H9 (cell line): ENCODE data around the gene BEGAIN. TPM values are rescaled to one million over a fixed set of nuclear protein-coding genes. Genes with fewer than 3 reads are reported as not detected.

Source experiments
- DNase-seq: peaks from one replicate; pipeline ENCODE4 v3.0.0-alpha.2; 2017
- H2AFZ ChIP-seq: one replicate; pipeline ENCODE4 v1.6.1; 2013; ENCODE audit warnings: mild to moderate bottlenecking, low read length, control low read depth, moderate library complexity
- H2AK5ac ChIP-seq: 2 replicates; pipeline ENCODE4 v1.6.1; 2013; ENCODE audit warnings: low read length, control low read depth, mixed read lengths; ENCODE audit not compliant: insufficient read length
- H2BK120ac ChIP-seq: one replicate; pipeline ENCODE4 v1.6.1; 2013; ENCODE audit warnings: low read depth, mild to moderate bottlenecking, low read length, control low read depth, inconsistent platforms; ENCODE audit not compliant: poor library complexity, severe bottlenecking
- H2BK12ac ChIP-seq: 2 replicates; pipeline ENCODE4 v1.6.1; 2013; ENCODE audit warnings: low read length, control low read depth, mixed read lengths, low read depth; ENCODE audit not compliant: insufficient read length
- H2BK15ac ChIP-seq: 2 replicates; pipeline ENCODE4 v1.6.1; 2013; ENCODE audit warnings: low read depth, low read length, control low read depth
- H2BK20ac ChIP-seq: one replicate; pipeline ENCODE4 v1.6.1; 2013; ENCODE audit warnings: low read depth, mild to moderate bottlenecking, low read length, control low read depth, inconsistent platforms; ENCODE audit not compliant: poor library complexity, severe bottlenecking
- H2BK5ac ChIP-seq: 2 replicates; pipeline ENCODE4 v1.6.1; 2013; ENCODE audit warnings: low read length, control low read depth, mixed read lengths; ENCODE audit not compliant: insufficient read length
- H3K14ac ChIP-seq: 2 replicates; pipeline ENCODE4 v1.6.1; 2013; ENCODE audit warnings: low read length, control low read depth; ENCODE audit not compliant: insufficient read depth
- H3K18ac ChIP-seq: 2 replicates; pipeline ENCODE4 v1.6.1; 2013; ENCODE audit warnings: low read depth, mild to moderate bottlenecking, mixed read lengths, low read length, control low read depth; ENCODE audit not compliant: insufficient read length
- H3K23ac ChIP-seq: 2 replicates; pipeline ENCODE4 v1.6.1; 2013; ENCODE audit warnings: low read length, control low read depth, mixed read lengths, low read depth; ENCODE audit not compliant: insufficient read length
- H3K23me2 ChIP-seq: 2 replicates; pipeline ENCODE4 v1.6.1; 2013; ENCODE audit warnings: low read depth, mild to moderate bottlenecking, mixed read lengths, low read length, control low read depth; ENCODE audit not compliant: insufficient read length, poor library complexity, severe bottlenecking
- H3K27ac ChIP-seq: 2 replicates; pipeline ENCODE4 v1.5.1; 2013; ENCODE audit warnings: low read length, control low read depth, mixed read lengths, low read depth; ENCODE audit not compliant: insufficient read length
- H3K27me3 ChIP-seq: 2 replicates; pipeline ENCODE4 v1.6.1; 2013; ENCODE audit warnings: low read length, control low read depth, inconsistent platforms; ENCODE audit not compliant: insufficient read depth
- H3K4ac ChIP-seq: 2 replicates; pipeline ENCODE4 v1.6.1; 2013; ENCODE audit warnings: low read depth, mild to moderate bottlenecking, control low read depth, inconsistent platforms, low read length, moderate library complexity
- H3K4me1 ChIP-seq: 2 replicates; pipeline ENCODE4 v1.6.1; 2013; ENCODE audit warnings: low read length, control low read depth, inconsistent platforms; ENCODE audit not compliant: insufficient read depth
- H3K4me2 ChIP-seq: 2 replicates; pipeline ENCODE4 v1.6.1; 2013; ENCODE audit warnings: low read length, control low read depth, mixed read lengths; ENCODE audit not compliant: insufficient read length, insufficient read depth
- H3K56ac ChIP-seq: 2 replicates; pipeline ENCODE4 v1.6.1; 2013; ENCODE audit warnings: low read depth, mild to moderate bottlenecking, mixed read lengths, low read length, control low read depth; ENCODE audit not compliant: insufficient read length
- H3K79me1 ChIP-seq: 2 replicates; pipeline ENCODE4 v1.6.1; 2013; ENCODE audit warnings: low read depth, mild to moderate bottlenecking, moderate library complexity, low read length, control low read depth, inconsistent platforms; ENCODE audit not compliant: insufficient read depth, poor library complexity, severe bottlenecking
- H3K79me2 ChIP-seq: 2 replicates; pipeline ENCODE4 v1.6.1; 2013; ENCODE audit warnings: low read length, control low read depth, inconsistent platforms; ENCODE audit not compliant: insufficient read depth
- H3K9ac ChIP-seq: 2 replicates; pipeline ENCODE4 v1.6.1; 2013; ENCODE audit warnings: low read length, control low read depth, mixed read lengths; ENCODE audit not compliant: insufficient read length; ENCODE audit errors: extremely low read depth
- H3K9me3 ChIP-seq: one replicate; pipeline ENCODE4 v1.6.1; 2013; ENCODE audit warnings: low read depth, low read length, inconsistent platforms; ENCODE audit not compliant: control insufficient read depth
- H3T11ph ChIP-seq: one replicate; pipeline ENCODE4 v1.6.1; 2013; ENCODE audit warnings: mild to moderate bottlenecking, low read length, control low read depth, inconsistent platforms
- H4K20me1 ChIP-seq: one replicate; pipeline ENCODE4 v1.6.1; 2013; ENCODE audit not compliant: control insufficient read depth, insufficient read length, insufficient read depth
- H4K5ac ChIP-seq: 2 replicates; pipeline ENCODE4 v1.6.1; 2013; ENCODE audit warnings: low read depth, mild to moderate bottlenecking, mixed read lengths, low read length, control low read depth; ENCODE audit not compliant: insufficient read length
- H4K8ac ChIP-seq: replicated peaks from 2 replicates; pipeline ENCODE4 v1.6.1; 2013; ENCODE audit warnings: low read length, control low read depth, mixed read lengths, low read depth; ENCODE audit not compliant: insufficient read length
- H4K91ac ChIP-seq: 2 replicates; pipeline ENCODE4 v1.6.1; 2013; ENCODE audit warnings: low read depth, mild to moderate bottlenecking, moderate library complexity, mixed read lengths, low read length, control low read depth; ENCODE audit not compliant: insufficient read length
- H3K27ac Mint-ChIP-seq, 3 experiments: 2 replicates in 2 of 3; 3 replicates in 1 of 3; pipeline ENCODE4 v1.8.0; 2020 to 2021; ENCODE audit warnings: mixed read lengths in 3 of 3, mild to moderate bottlenecking in 1 of 3, moderate library complexity in 1 of 3
- H3K27me3 Mint-ChIP-seq: 2 replicates; pipeline ENCODE4 v1.8.0; 2021; ENCODE audit warnings: low read depth, mild to moderate bottlenecking, moderate library complexity, mixed read lengths
- H3K36me3 Mint-ChIP-seq, 3 experiments: 2 replicates in 2 of 3; 3 replicates in 1 of 3; pipeline ENCODE4 v1.8.0; 2020 to 2021; ENCODE audit warnings: low read depth in 3 of 3, mixed read lengths in 3 of 3; ENCODE audit not compliant: insufficient read depth in 1 of 3
- H3K4me1 Mint-ChIP-seq, 2 experiments: 2 replicates each; pipeline ENCODE4 v1.8.0; 2020; ENCODE audit warnings: mixed read lengths in 2 of 2
- H3K4me3 Mint-ChIP-seq, 2 experiments: 2 replicates in 1 of 2; 3 replicates in 1 of 2; pipeline ENCODE4 v1.8.0; 2020 to 2021; ENCODE audit warnings: mild to moderate bottlenecking in 2 of 2, mixed read lengths in 2 of 2, moderate library complexity in 1 of 2
- H3K9me3 Mint-ChIP-seq, 2 experiments: 2 replicates in 1 of 2; 3 replicates in 1 of 2; pipeline ENCODE4 v1.8.0; 2020; ENCODE audit warnings: mild to moderate bottlenecking in 2 of 2, mixed read lengths in 2 of 2, moderate library complexity in 1 of 2
- WGBS: extraction: QIAGEN DNeasy Blood & Tissue Kit; methylation state at CpG from one replicate; pipeline ENCODE4 v1.1.7; 2013; ENCODE audit warnings: missing lambda C conversion rate, low lambda C conversion rate, mixed read lengths; ENCODE audit not compliant: insufficient read length; ENCODE audit errors: extremely low coverage; 5-methylcytosine and 5-hydroxymethylcytosine counted together
- total RNA-seq: library from RNA; stranded (reverse); gene quantifications from 2 replicates; pipeline ENCODE4 v1.2.1, GENCODE V29; 2021
- TF ChIP-seq, protein P1 (sequence below): fragments of 200-600 bp; sonication (generic); conservative IDR thresholded peaks from 3 replicates; pipeline ENCODE4 v1.8.0; 2021; ENCODE audit warnings: antibody characterized with exemption, mild to moderate bottlenecking

The BEGAIN gene
- total RNA-seq, 1 experiment from 2014 or later: 2.6 TPM

DNA sequence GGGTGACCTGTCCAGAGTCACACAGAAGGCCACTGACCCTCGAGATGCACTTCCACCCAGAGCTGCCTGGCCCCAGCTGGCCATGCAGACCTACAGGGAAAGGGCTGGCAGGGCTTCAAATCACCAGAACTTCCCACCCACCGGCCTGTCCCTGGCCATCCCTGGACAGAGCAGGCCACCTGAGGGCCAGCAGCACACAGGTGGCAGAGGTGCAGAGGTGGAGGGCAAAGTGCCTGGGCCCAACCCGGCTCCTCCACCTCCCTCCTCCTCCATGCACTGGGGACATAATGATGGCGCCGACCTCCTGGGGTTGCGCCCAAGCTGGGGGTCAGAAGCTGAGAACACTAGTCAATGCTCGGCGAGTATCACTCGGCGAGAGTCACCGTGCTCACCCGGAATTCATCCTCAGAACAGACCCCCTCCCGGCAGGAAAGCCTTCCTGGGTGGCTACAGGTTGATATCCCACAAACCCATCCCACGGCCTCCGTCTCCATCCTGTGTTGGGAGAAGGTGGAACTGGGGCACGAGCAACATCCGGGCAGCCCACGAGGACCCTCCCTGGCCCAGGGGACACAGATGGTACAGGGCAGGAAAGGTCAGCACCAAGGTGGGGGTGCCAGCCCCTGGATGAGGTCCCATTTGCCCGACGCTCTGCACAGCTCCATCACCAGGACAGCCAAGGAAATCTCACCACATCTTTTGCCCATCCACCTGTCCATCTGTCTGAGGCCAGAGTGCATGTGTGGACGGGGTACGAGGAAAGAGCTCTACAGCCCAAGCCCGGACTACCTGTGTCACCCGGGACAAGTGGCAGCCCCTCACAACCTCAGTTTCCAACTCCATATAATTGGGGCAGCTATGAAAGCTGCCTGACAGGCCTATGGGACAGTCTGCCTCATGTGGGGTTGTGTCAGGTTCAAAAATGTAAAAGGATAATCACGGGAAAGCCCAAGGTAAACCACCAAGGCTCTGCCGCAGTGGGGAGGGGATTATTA is 10.8 kb downstream of the BEGAIN start:
- Histone ChIP-seq H3K4me1 (no peaks in the 10 kb centered on the region; the same call in 1 of the 2 replicates), H3T11ph (no peak overlapping the region), H3K56ac (no peak overlapping the region), H3K9ac (no peak overlapping the region), H3K14ac (no peak overlapping the region; the same call in 1 of the 2 replicates), H2AFZ (no peak overlapping the region), H2BK12ac (no peak overlapping the region), H3K79me2 (no peaks in the 10 kb centered on the region), H4K5ac (no peak overlapping the region), H3K4ac (no peak overlapping the region), H4K8ac (no peak overlapping the region), H2AK5ac (no peak overlapping the region), H3K27ac (no peak overlapping the region), H4K91ac (no peak overlapping the region), H2BK120ac (no peak overlapping the region), H3K23ac (no peak overlapping the region), H3K9me3 (no peaks in the 10 kb centered on the region), H3K18ac (no peak overlapping the region), H4K20me1 (peaks cover 3% of the 10 kb centered on the region), H2BK5ac (no peak overlapping the region), H2BK15ac (no peak overlapping the region), H3K27me3 (no peaks in the 10 kb centered on the region), H3K4me2 (no peak overlapping the region), H3K79me1 (no peaks in the 10 kb centered on the region), H2BK20ac (no peak overlapping the region), H3K23me2 (no peaks in the 10 kb centered on the region)
- Mint-ChIP-seq H3K4me3 (no peak overlapping the region), H3K9me3 (no peaks in the 10 kb centered on the region), H3K36me3 (no peaks in the 10 kb centered on the region), H3K4me1 (peaks cover 8 to 21% of the 10 kb centered on the region in 2 experiments), H3K27ac (no peak overlapping the region), H3K27me3 (peaks cover 20% of the 10 kb centered on the region)
- WGBS: no CpG with 5 or more reads among the region's 26 CpGs
- no peak for DNase-seq
- TF ChIP-seq, protein P1, sequence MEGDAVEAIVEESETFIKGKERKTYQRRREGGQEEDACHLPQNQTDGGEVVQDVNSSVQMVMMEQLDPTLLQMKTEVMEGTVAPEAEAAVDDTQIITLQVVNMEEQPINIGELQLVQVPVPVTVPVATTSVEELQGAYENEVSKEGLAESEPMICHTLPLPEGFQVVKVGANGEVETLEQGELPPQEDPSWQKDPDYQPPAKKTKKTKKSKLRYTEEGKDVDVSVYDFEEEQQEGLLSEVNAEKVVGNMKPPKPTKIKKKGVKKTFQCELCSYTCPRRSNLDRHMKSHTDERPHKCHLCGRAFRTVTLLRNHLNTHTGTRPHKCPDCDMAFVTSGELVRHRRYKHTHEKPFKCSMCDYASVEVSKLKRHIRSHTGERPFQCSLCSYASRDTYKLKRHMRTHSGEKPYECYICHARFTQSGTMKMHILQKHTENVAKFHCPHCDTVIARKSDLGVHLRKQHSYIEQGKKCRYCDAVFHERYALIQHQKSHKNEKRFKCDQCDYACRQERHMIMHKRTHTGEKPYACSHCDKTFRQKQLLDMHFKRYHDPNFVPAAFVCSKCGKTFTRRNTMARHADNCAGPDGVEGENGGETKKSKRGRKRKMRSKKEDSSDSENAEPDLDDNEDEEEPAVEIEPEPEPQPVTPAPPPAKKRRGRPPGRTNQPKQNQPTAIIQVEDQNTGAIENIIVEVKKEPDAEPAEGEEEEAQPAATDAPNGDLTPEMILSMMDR: no peak
